Keratinocyte (primary cell): ENCODE results near the gene PRKAG2. TPM values are rescaled to one million over a fixed set of nuclear protein-coding genes. Genes with fewer than 3 reads are reported as not detected.
"Not testable (repeated sequence)": the region's sequence is repeated elsewhere in the genome, so short reads cannot be mapped to it uniquely, and the experiment has no call there.

Experiments
- DNase-seq: peaks from one replicate; pipeline ENCODE4 v3.0.0-alpha.2; 2011; ENCODE audit warnings: low read depth, missing footprints, low spot score
- FAIRE-seq: peaks from 2 replicates; lab custom pipeline; 2011; peaks lifted over from hg19 to GRCh38; lab: Jason Lieb, UNC
- H2AFZ ChIP-seq: 2 replicates; pipeline ENCODE4 v1.6.0; 2012; ENCODE audit warnings: low read length, control low read depth, inconsistent platforms; ENCODE audit not compliant: control insufficient read depth
- H3K27ac ChIP-seq: 2 replicates; pipeline ENCODE4 v1.5.1; 2011; ENCODE audit warnings: low read length; ENCODE audit not compliant: control insufficient read depth, insufficient read depth
- H3K27me3 ChIP-seq: 3 replicates; pipeline ENCODE4 v1.6.0; 2011; ENCODE audit warnings: low read length; ENCODE audit not compliant: control insufficient read depth, insufficient read depth; ENCODE audit errors: extremely low read depth
- H3K36me3 ChIP-seq, 2 experiments: 2 replicates in 1 of 2; 3 replicates in 1 of 2; pipeline ENCODE4 v1.5.1; 2011; ENCODE audit warnings: low read length in 2 of 2, mild to moderate bottlenecking in 1 of 2; ENCODE audit not compliant: control insufficient read depth in 2 of 2, insufficient read depth in 2 of 2; ENCODE audit errors: extremely low read depth in 1 of 2
- H3K4me1 ChIP-seq: 3 replicates; pipeline ENCODE4 v1.5.1; 2011; ENCODE audit warnings: low read length; ENCODE audit not compliant: control insufficient read depth, insufficient read depth; ENCODE audit errors: extremely low read depth
- H3K4me2 ChIP-seq: 3 replicates; pipeline ENCODE4 v1.6.0; 2011; ENCODE audit warnings: low read depth, low read length; ENCODE audit not compliant: control insufficient read depth, insufficient read depth; ENCODE audit errors: extremely low read depth
- H3K4me3 ChIP-seq, 3 experiments: fragments of 200-600 bp in 1 of 3; sonication (generic) in 1 of 3; 2 replicates in 2 of 3; 3 replicates in 1 of 3; pipeline ENCODE4 v1.5.1; 2011 to 2016; ENCODE audit warnings: low read length in 3 of 3, mild to moderate bottlenecking in 3 of 3, control low read depth in 2 of 3, inconsistent platforms in 1 of 3, low read depth in 1 of 3, mixed read lengths in 1 of 3, mixed run types in 1 of 3, moderate library complexity in 1 of 3; ENCODE audit not compliant: control insufficient read depth in 2 of 3, insufficient read depth in 2 of 3; ENCODE audit errors: extremely low read depth in 1 of 3
- H3K79me2 ChIP-seq: 2 replicates; pipeline ENCODE4 v1.6.0; 2012; ENCODE audit warnings: low read length; ENCODE audit not compliant: control insufficient read depth, insufficient read depth
- H3K9ac ChIP-seq: 3 replicates; pipeline ENCODE4 v1.6.0; 2011; ENCODE audit warnings: low read length; ENCODE audit not compliant: control insufficient read depth, insufficient read depth; ENCODE audit errors: extremely low read depth
- H3K9me1 ChIP-seq: 3 replicates; pipeline ENCODE4 v1.6.0; 2011; ENCODE audit warnings: low read length; ENCODE audit not compliant: control insufficient read depth, insufficient read depth; ENCODE audit errors: extremely low read depth
- H3K9me3 ChIP-seq: 2 replicates; pipeline ENCODE4 v1.5.1; 2012; ENCODE audit warnings: low read depth, low read length; ENCODE audit not compliant: control insufficient read depth
- H4K20me1 ChIP-seq: 3 replicates; pipeline ENCODE4 v1.6.0; 2011; ENCODE audit warnings: low read length; ENCODE audit not compliant: control insufficient read depth, insufficient read depth; ENCODE audit errors: extremely low read depth
- EZH2 ChIP-seq: IDR thresholded peaks from one replicate; pipeline ENCODE4 v1.6.1; 2012; ENCODE audit warnings: inconsistent platforms, mild to moderate bottlenecking, low read length, moderate library complexity
- dilution Hi-C: fragments of 300-500 bp; cut with MboI; formaldehyde crosslinking; loops from one replicate; pipeline ENCODE4 v1.7.0; 2020; ENCODE audit warnings: low sequenced_read_pairs; ENCODE audit not compliant: extremely low pct_ligation_motif_present
- polyA plus RNA-seq, 5 experiments: library from polyadenylated mRNA; depleted of rRNA in 3 of 5; stranded (reverse) in 3 of 5; stranded (forward) in 1 of 5; unstranded in 1 of 5; fragments of >200 nt; gene quantifications; 1 replicate in 1 of 5; 2 replicates in 3 of 5; 3 replicates in 1 of 5; pipeline versions ENCODE4 v1.2.1 to v1.2.3, GENCODE V29; 2011 to 2012; ENCODE audit warnings: missing spikeins in 2 of 5, low read depth in 1 of 5, low replicate concordance in 1 of 5
- TF ChIP-seq, protein P1 (sequence below), 3 experiments: IDR thresholded peaks in 1 of 3; conservative IDR thresholded peaks in 1 of 3; optimal IDR thresholded peaks in 1 of 3; 2 replicates in 2 of 3; 3 replicates in 1 of 3; pipeline versions ENCODE3 to v1.5.1; 2011; ENCODE audit warnings: low read length in 3 of 3, mild to moderate bottlenecking in 3 of 3, moderate library complexity in 2 of 3, control low read depth in 1 of 3, inconsistent platforms in 1 of 3; ENCODE audit not compliant: insufficient read depth in 2 of 3; ENCODE audit errors: extremely low read depth in 1 of 3

The PRKAG2 gene
- polyA plus RNA-seq, 1 donor (not counting 4 experiments of a cell fraction or from before 2014, with no cell fraction given) = 39.5 TPM

DNA sequence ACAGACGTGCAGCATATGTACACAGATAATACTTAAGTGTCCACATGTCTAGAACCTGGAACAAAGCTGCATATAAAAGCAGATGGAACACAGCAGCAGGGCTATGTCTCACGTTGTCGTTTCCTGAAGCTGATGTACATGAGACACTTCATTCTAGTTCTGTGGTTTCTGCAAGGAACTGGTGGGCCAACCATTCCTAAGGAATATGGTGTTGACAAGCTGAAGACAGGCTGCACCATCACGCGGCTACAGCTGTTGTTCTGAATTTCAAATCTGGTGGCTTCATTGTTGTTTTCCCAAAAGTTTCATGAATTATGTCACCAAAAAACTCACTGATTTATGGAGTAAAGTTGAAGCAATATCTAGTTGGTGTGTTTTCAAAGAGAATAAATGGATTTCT is 33.7 kb downstream of the PRKAG2 start:
- Histone ChIP-seq H3K9ac (no peak overlapping the region), H4K20me1 (no peaks in the 10 kb centered on the region), H3K9me3 (no peaks in the 10 kb centered on the region), H3K79me2 (no peaks in the 10 kb centered on the region), H3K4me1 (no peaks in the 10 kb centered on the region), H3K4me2 (no peak overlapping the region), H3K27me3 (no peaks in the 10 kb centered on the region), H2AFZ (no peak overlapping the region), H3K27ac (no peak overlapping the region), H3K36me3 (no peaks in the 10 kb centered on the region), H3K9me1 (no peaks in the 10 kb centered on the region), H3K4me3 (no peak overlapping the region)
- no peak for FAIRE-seq
- TF ChIP-seq, protein P1, sequence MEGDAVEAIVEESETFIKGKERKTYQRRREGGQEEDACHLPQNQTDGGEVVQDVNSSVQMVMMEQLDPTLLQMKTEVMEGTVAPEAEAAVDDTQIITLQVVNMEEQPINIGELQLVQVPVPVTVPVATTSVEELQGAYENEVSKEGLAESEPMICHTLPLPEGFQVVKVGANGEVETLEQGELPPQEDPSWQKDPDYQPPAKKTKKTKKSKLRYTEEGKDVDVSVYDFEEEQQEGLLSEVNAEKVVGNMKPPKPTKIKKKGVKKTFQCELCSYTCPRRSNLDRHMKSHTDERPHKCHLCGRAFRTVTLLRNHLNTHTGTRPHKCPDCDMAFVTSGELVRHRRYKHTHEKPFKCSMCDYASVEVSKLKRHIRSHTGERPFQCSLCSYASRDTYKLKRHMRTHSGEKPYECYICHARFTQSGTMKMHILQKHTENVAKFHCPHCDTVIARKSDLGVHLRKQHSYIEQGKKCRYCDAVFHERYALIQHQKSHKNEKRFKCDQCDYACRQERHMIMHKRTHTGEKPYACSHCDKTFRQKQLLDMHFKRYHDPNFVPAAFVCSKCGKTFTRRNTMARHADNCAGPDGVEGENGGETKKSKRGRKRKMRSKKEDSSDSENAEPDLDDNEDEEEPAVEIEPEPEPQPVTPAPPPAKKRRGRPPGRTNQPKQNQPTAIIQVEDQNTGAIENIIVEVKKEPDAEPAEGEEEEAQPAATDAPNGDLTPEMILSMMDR (optimal IDR thresholded peaks at IDR 0.05 in 1 of 3, IDR thresholded peaks at IDR 0.05 in 1 of 3, conservative IDR thresholded peaks at IDR 0.05 in 1 of 3; ENCODE audit: extremely low read depth in 1 of 3, insufficient read depth in 2 of 3, low read length in 3 of 3) = no peak
- TF ChIP-seq EZH2 = no peak
- dilution Hi-C loops = no loop called here
- DNase-seq = no peak

- H3K36me3 ChIP-seq, H2AFZ ChIP-seq, H3K9me3 ChIP-seq, H3K27me3 ChIP-seq, H3K4me1 ChIP-seq, H3K79me2 ChIP-seq, H3K4me2 ChIP-seq, dilution Hi-C loops, H3K9ac ChIP-seq, H3K27ac ChIP-seq, DNase-seq, FAIRE-seq, H4K20me1 ChIP-seq, H3K9me1 ChIP-seq, H3K4me3 ChIP-seq: not testable (repeated sequence)
Observed at GRCh38 chr7:151841395-151842051, 35.4 kb downstream of the PRKAG2 start.
